WTC11 (cell line): ENCODE results near the gene DNM3. TPM values are rescaled to one million over a fixed set of nuclear protein-coding genes. Genes with fewer than 3 reads are reported as not detected.

Experiments
- ATAC-seq: fragments of 200-7000 bp; cut with Tn5 transposase; 2 replicates; pipeline ENCODE4 v1.10.0; 2021; ENCODE audit warnings: mild to moderate bottlenecking, moderate library complexity
- CTCF ChIA-PET: fragments of 300-600 bp; sonication (Branson Sonifier 250); formaldehyde crosslinking; loops from one replicate; lab custom pipeline; 2021; ENCODE audit warnings: antibody characterized with exemption; lab: Charles Lee
- POLR2A ChIA-PET: fragments of 350-600 bp; sonication (Branson Sonifier 250); formaldehyde crosslinking; loops from one replicate; lab custom pipeline; 2021; ENCODE audit warnings: antibody characterized with exemption; lab: Charles Lee
- DNase-seq: peaks from one replicate; pipeline ENCODE4 v3.0.0; 2021; ENCODE audit warnings: low spot score
- H3K27ac Mint-ChIP-seq: 2 replicates; pipeline ENCODE4 v1.8.0; 2021; ENCODE audit warnings: mixed read lengths
- H3K27me3 Mint-ChIP-seq: 2 replicates; pipeline ENCODE4 v1.8.0; 2021; ENCODE audit warnings: low read depth, mild to moderate bottlenecking, moderate library complexity, mixed read lengths
- H3K36me3 Mint-ChIP-seq: 2 replicates; pipeline ENCODE4 v1.8.0; 2021; ENCODE audit warnings: mixed read lengths
- H3K4me1 Mint-ChIP-seq: 2 replicates; pipeline ENCODE4 v1.8.0; 2022; ENCODE audit warnings: mixed read lengths
- H3K4me3 Mint-ChIP-seq: 2 replicates; pipeline ENCODE4 v1.8.0; 2021; ENCODE audit warnings: mild to moderate bottlenecking, moderate library complexity, mixed read lengths
- H3K9me3 Mint-ChIP-seq: 2 replicates; pipeline ENCODE4 v1.8.0; 2021; ENCODE audit warnings: mixed read lengths
- CBFB ChIP-seq: sonication (generic); formaldehyde crosslinking; IDR thresholded peaks from 2 replicates; pipeline ENCODE4 v1.8.1; 2022; ENCODE audit warnings: mild to moderate bottlenecking, low read depth, missing genetic modification reagents
- CREB1 ChIP-seq: sonication (generic); formaldehyde crosslinking; IDR thresholded peaks from 2 replicates; pipeline ENCODE4 v1.8.0; 2023; ENCODE audit warnings: mild to moderate bottlenecking, missing genetic modification reagents
- CREM ChIP-seq: sonication (generic); formaldehyde crosslinking; IDR thresholded peaks from 2 replicates; pipeline ENCODE4 v1.8.1; 2022; ENCODE audit warnings: mild to moderate bottlenecking, missing genetic modification reagents, moderate library complexity
- ETV6 ChIP-seq: sonication (generic); formaldehyde crosslinking; IDR thresholded peaks from 2 replicates; pipeline ENCODE4 v1.8.1; 2022; ENCODE audit warnings: mild to moderate bottlenecking, missing genetic modification reagents
- GRHL2 ChIP-seq: fragments of 250-450 bp; sonication (Bioruptor Pico); IDR thresholded peaks from 2 replicates; pipeline ENCODE4 v1.8.0; 2022; ENCODE audit warnings: mild to moderate bottlenecking, moderate library complexity; ENCODE audit not compliant: insufficient replicate concordance, severe bottlenecking
- GTF2I ChIP-seq: fragments of 250-450 bp; sonication (Bioruptor Pico); conservative IDR thresholded peaks from 2 replicates; pipeline ENCODE4 v1.4.0; 2021; ENCODE audit warnings: mild to moderate bottlenecking
- IRF2 ChIP-seq: sonication (generic); formaldehyde crosslinking; IDR thresholded peaks from 2 replicates; pipeline ENCODE4 v1.8.0; 2022; ENCODE audit warnings: low read depth, missing genetic modification reagents, borderline replicate concordance
- PRRX2 ChIP-seq: fragments of 250-450 bp; sonication (Bioruptor Pico); IDR thresholded peaks from 2 replicates; pipeline ENCODE4 v1.8.0; 2021; ENCODE audit warnings: mild to moderate bottlenecking
- RORB ChIP-seq: fragments of 250-450 bp; sonication (Bioruptor Pico); IDR thresholded peaks from 2 replicates; pipeline ENCODE4 v1.9.0; 2021; ENCODE audit warnings: mild to moderate bottlenecking
- TP53 ChIP-seq: sonication (generic); formaldehyde crosslinking; IDR thresholded peaks from 2 replicates; pipeline ENCODE4 v1.8.1; 2023; ENCODE audit warnings: mild to moderate bottlenecking, missing genetic modification reagents
- ZNF138 ChIP-seq: sonication (generic); formaldehyde crosslinking; conservative IDR thresholded peaks from 2 replicates; pipeline ENCODE4 v1.8.1; 2022; ENCODE audit warnings: mild to moderate bottlenecking, moderate library complexity, missing genetic modification reagents
- ZNF396 ChIP-seq: fragments of 250-450 bp; sonication (Bioruptor Pico); IDR thresholded peaks from 2 replicates; pipeline ENCODE4 v1.8.0; 2021; ENCODE audit warnings: mild to moderate bottlenecking, moderate library complexity, borderline replicate concordance
- ZNF416 ChIP-seq: fragments of 250-450 bp; sonication (Bioruptor Pico); IDR thresholded peaks from 2 replicates; pipeline ENCODE4 v1.9.0; 2021; ENCODE audit warnings: mild to moderate bottlenecking, inconsistent platforms
- total RNA-seq: library from RNA; stranded (reverse); gene quantifications from 3 replicates; pipeline ENCODE4 v1.2.3, GENCODE V29; 2021
- TF ChIP-seq, protein P1 (sequence below): sonication (generic); formaldehyde crosslinking; IDR thresholded peaks from 2 replicates; pipeline ENCODE4 v1.8.0; 2022; ENCODE audit warnings: mild to moderate bottlenecking, missing genetic modification reagents
- TF ChIP-seq, protein P2 (sequence below): sonication (generic); formaldehyde crosslinking; IDR thresholded peaks from 2 replicates; pipeline ENCODE4 v1.8.1; 2023; ENCODE audit warnings: mild to moderate bottlenecking, missing genetic modification reagents
- TF ChIP-seq, protein P3 (sequence below): fragments of 250-450 bp; sonication (Bioruptor Pico); IDR thresholded peaks from 2 replicates; pipeline ENCODE4 v1.9.0; 2021; ENCODE audit warnings: mild to moderate bottlenecking, borderline replicate concordance
- TF ChIP-seq, protein P4 (sequence below): fragments of 250-450 bp; sonication (Bioruptor Pico); IDR thresholded peaks from 2 replicates; pipeline ENCODE4 v1.9.0; 2021; ENCODE audit warnings: moderate library complexity, mild to moderate bottlenecking, inconsistent platforms, borderline replicate concordance
- TF ChIP-seq, protein P5 (sequence below): fragments of 250-450 bp; sonication (Bioruptor Pico); IDR thresholded peaks from 2 replicates; pipeline ENCODE4 v1.9.0; 2021; ENCODE audit warnings: mild to moderate bottlenecking

DNM3 gene
- total RNA-seq, 1 experiment from 2014 or later: 1.9 TPM

DNA sequence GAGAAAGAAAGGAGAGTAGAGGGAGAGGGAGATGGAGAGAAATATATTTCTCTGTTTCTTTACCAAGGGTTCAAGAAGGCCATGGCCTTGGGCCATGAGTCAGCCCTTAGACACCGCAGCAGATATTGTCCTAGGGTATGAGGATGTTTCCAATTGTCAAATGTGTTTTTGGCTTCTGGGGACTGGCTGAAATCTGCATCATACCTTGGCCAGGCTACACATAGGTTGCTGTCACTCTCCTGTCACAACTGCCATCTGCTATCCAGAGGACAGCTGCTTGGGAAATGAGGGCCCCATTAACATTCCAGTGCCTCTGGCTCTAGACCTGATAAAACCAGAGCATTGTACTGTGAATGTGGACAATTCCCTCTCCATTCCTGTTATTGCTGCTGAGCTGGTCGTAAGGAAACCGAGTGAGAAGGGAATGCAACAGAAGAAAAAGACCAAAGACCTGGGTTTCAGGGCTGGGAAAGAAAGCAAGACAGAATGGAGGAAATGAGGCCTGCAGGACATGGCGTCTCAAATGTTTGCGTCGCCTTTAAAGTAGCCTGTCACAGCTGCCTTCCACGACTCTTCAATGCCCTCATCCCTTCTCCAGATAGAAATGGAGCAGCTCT, 611.3 kb downstream of the DNM3 start:
- ChIA-PET CTCF (interaction anchor here (1.0 kb wide), 1 partner anchor 9 kb away, joined by 5 read pairs; the partner anchor contains the start of gene PIGC), POLR2A (no interaction called here)
- TF ChIP-seq PRRX2 (CRISPR knock-in tag): no peak
- no peak for TF ChIP-seq CREM (CRISPR knock-in tag)
- TF ChIP-seq ZNF396 (CRISPR knock-in tag): no peak
- no peak for TF ChIP-seq ETV6 (CRISPR knock-in tag)
- TF ChIP-seq, protein P1, sequence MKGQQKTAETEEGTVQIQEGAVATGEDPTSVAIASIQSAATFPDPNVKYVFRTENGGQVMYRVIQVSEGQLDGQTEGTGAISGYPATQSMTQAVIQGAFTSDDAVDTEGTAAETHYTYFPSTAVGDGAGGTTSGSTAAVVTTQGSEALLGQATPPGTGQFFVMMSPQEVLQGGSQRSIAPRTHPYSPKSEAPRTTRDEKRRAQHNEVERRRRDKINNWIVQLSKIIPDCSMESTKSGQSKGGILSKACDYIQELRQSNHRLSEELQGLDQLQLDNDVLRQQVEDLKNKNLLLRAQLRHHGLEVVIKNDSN (CRISPR knock-in tag): no peak
- TF ChIP-seq, protein P2, sequence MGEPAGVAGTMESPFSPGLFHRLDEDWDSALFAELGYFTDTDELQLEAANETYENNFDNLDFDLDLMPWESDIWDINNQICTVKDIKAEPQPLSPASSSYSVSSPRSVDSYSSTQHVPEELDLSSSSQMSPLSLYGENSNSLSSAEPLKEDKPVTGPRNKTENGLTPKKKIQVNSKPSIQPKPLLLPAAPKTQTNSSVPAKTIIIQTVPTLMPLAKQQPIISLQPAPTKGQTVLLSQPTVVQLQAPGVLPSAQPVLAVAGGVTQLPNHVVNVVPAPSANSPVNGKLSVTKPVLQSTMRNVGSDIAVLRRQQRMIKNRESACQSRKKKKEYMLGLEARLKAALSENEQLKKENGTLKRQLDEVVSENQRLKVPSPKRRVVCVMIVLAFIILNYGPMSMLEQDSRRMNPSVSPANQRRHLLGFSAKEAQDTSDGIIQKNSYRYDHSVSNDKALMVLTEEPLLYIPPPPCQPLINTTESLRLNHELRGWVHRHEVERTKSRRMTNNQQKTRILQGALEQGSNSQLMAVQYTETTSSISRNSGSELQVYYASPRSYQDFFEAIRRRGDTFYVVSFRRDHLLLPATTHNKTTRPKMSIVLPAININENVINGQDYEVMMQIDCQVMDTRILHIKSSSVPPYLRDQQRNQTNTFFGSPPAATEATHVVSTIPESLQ (CRISPR knock-in tag): no peak
- TF ChIP-seq, protein P3, sequence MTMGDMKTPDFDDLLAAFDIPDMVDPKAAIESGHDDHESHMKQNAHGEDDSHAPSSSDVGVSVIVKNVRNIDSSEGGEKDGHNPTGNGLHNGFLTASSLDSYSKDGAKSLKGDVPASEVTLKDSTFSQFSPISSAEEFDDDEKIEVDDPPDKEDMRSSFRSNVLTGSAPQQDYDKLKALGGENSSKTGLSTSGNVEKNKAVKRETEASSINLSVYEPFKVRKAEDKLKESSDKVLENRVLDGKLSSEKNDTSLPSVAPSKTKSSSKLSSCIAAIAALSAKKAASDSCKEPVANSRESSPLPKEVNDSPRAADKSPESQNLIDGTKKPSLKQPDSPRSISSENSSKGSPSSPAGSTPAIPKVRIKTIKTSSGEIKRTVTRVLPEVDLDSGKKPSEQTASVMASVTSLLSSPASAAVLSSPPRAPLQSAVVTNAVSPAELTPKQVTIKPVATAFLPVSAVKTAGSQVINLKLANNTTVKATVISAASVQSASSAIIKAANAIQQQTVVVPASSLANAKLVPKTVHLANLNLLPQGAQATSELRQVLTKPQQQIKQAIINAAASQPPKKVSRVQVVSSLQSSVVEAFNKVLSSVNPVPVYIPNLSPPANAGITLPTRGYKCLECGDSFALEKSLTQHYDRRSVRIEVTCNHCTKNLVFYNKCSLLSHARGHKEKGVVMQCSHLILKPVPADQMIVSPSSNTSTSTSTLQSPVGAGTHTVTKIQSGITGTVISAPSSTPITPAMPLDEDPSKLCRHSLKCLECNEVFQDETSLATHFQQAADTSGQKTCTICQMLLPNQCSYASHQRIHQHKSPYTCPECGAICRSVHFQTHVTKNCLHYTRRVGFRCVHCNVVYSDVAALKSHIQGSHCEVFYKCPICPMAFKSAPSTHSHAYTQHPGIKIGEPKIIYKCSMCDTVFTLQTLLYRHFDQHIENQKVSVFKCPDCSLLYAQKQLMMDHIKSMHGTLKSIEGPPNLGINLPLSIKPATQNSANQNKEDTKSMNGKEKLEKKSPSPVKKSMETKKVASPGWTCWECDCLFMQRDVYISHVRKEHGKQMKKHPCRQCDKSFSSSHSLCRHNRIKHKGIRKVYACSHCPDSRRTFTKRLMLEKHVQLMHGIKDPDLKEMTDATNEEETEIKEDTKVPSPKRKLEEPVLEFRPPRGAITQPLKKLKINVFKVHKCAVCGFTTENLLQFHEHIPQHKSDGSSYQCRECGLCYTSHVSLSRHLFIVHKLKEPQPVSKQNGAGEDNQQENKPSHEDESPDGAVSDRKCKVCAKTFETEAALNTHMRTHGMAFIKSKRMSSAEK (CRISPR knock-in tag): no peak
- TF ChIP-seq GRHL2 (CRISPR knock-in tag): no peak
- no peak for TF ChIP-seq GTF2I
- TF ChIP-seq RORB: no peak
- no peak for TF ChIP-seq IRF2 (CRISPR knock-in tag)
- no peak for TF ChIP-seq ZNF416 (CRISPR knock-in tag)
- TF ChIP-seq TP53 (CRISPR knock-in tag): no peak
- no peak for TF ChIP-seq ZNF138 (CRISPR knock-in tag)
- no peak for TF ChIP-seq CBFB (CRISPR knock-in tag)
- no peak for TF ChIP-seq CREB1 (CRISPR knock-in tag)
- Mint-ChIP-seq H3K9me3 (no peaks in the 10 kb centered on the region), H3K27ac (no peak overlapping the region), H3K4me1 (peaks cover 5% of the 10 kb centered on the region; the same call in 1 of the 2 replicates), H3K36me3 (no peaks in the 10 kb centered on the region), H3K27me3 (no peaks in the 10 kb centered on the region; the same call in 1 of the 2 replicates), H3K4me3 (no peak overlapping the region)
- DNase-seq (no peak), ATAC-seq (no peak)

DNA sequence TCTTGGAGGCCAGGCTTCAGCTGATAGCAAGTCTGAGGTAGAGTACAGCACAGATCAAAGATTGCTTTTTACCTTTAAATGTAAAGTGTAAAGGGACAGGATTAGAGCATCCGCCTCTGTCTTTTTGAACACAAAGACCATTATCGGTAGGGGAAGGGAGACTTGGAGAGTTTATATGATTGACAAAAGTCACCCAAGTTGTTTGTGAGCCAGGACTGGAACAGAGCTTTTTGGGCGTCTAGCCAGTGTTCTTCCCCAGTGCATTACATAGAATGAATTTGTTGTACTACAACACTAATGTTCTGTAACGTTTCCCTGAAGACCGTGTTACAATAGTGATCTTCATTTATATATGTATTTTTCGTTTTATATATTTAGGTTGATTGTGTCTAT, 611.9 kb downstream of the DNM3 start:
- Mint-ChIP-seq H3K27ac (no peak overlapping the region), H3K9me3 (no peaks in the 10 kb centered on the region), H3K4me3 (no peak overlapping the region), H3K4me1 (peaks cover 5% of the 10 kb centered on the region; the same call in 1 of the 2 replicates), H3K27me3 (no peaks in the 10 kb centered on the region; the same call in 1 of the 2 replicates), H3K36me3 (no peaks in the 10 kb centered on the region)
- TF ChIP-seq, protein P1 (CRISPR knock-in tag): no peak
- TF ChIP-seq, protein P4, sequence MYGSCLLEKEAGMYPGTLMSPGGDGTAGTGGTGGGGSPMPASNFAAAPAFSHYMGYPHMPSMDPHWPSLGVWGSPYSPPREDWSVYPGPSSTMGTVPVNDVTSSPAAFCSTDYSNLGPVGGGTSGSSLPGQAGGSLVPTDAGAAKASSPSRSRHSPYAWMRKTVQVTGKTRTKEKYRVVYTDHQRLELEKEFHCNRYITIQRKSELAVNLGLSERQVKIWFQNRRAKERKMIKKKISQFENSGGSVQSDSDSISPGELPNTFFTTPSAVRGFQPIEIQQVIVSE (CRISPR knock-in tag): no peak
- TF ChIP-seq, protein P5, sequence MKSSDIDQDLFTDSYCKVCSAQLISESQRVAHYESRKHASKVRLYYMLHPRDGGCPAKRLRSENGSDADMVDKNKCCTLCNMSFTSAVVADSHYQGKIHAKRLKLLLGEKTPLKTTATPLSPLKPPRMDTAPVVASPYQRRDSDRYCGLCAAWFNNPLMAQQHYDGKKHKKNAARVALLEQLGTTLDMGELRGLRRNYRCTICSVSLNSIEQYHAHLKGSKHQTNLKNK: no peak
- DNase-seq (no peak), ATAC-seq (no peak)
- ChIA-PET CTCF (interaction anchor here (1.0 kb wide), 1 partner anchor 9 kb away, joined by 5 read pairs; the partner anchor contains the start of gene PIGC), POLR2A (no interaction called here)
